Fibroblast of mammary gland (primary cell): Measurements from ENCODE around the gene HNRNPH3.

Experiments
- DNase-seq: peaks from one replicate; pipeline ENCODE4 v3.0.0-alpha.2; 2010; ENCODE audit warnings: low read depth
- H3K4me3 ChIP-seq: 2 replicates; pipeline ENCODE4 v1.5.1; 2011; ENCODE audit warnings: low read depth, mild to moderate bottlenecking, low read length, moderate library complexity; ENCODE audit not compliant: control insufficient read depth
- TF ChIP-seq, protein P1 (sequence below): conservative IDR thresholded peaks from 2 replicates; pipeline ENCODE4 v1.5.1; 2011; ENCODE audit warnings: low read depth, low read length, inconsistent platforms; ENCODE audit not compliant: control insufficient read depth, insufficient read depth

Gene HNRNPH3

DNA sequence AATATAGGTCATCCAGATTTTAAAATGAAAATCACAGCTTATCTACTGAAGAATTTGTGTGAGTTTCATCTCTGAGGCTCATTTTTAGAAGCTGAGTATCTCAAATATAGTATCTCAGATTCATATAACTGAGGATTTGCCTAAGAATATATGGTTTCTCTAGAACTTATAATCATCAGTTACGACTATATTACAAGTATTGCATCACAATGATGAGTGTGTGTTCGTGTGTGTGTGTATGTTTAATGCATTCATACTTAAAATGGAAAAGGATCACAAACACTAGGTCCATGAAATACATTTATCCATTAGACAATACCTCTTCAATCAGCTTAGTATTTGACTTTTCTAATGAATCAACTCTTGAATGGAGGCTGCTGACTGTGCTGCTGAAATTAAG lies 53.9 kb downstream of the HNRNPH3 start:
- DNase-seq, result no peak
- H3K4me3 ChIP-seq, result no peak overlapping the region
- TF ChIP-seq, protein P1, sequence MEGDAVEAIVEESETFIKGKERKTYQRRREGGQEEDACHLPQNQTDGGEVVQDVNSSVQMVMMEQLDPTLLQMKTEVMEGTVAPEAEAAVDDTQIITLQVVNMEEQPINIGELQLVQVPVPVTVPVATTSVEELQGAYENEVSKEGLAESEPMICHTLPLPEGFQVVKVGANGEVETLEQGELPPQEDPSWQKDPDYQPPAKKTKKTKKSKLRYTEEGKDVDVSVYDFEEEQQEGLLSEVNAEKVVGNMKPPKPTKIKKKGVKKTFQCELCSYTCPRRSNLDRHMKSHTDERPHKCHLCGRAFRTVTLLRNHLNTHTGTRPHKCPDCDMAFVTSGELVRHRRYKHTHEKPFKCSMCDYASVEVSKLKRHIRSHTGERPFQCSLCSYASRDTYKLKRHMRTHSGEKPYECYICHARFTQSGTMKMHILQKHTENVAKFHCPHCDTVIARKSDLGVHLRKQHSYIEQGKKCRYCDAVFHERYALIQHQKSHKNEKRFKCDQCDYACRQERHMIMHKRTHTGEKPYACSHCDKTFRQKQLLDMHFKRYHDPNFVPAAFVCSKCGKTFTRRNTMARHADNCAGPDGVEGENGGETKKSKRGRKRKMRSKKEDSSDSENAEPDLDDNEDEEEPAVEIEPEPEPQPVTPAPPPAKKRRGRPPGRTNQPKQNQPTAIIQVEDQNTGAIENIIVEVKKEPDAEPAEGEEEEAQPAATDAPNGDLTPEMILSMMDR, result no peak
